ENCODE measurements around the gene FAM222B.

DNA sequence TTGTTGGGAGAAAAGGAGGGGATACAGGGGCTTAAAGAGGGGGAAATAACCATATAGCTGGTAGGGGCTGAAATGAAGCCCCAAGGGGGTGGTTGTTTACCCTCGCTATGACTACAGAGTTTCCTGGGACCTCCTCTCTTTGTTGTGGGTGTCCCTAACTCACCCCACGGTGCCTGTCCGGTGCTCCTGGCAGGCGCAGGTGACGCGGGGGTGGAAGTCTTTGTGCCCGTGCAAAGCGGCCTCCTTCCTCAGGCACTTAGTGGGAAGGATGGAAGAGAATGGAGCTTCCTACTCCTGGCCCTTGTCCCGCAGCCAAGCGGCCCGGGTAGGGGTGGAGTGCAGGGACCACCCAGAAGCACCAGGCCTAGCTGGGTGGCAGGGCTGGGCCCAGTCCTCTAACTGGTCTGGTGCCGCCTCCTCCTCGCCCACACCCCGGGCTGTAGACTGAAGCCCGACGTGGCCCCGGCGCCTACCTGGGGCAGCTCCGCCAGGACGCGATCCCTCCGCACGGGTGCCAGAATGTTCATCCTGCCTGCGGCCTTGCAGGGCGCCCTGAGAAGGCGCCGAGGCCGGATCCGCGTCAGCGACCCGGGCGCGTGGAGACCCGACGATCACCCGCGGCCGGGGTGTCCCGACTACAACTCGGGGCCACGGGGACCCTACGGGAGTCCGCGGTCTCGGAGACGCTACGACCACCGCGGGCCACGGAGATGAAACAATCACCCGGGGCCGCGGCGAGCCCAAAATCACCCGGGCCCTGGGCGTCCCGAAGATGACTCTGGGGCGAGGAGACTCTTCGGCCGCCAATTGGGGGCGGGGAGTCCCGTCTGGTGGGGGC, 125.6 kb downstream of the FAM222B start:
- peak in 1 of 4 donors; percentile 19 for TF ChIP-seq POLR2A (IDR thresholded peaks at IDR 0.05)
- TF ChIP-seq, protein P1, sequence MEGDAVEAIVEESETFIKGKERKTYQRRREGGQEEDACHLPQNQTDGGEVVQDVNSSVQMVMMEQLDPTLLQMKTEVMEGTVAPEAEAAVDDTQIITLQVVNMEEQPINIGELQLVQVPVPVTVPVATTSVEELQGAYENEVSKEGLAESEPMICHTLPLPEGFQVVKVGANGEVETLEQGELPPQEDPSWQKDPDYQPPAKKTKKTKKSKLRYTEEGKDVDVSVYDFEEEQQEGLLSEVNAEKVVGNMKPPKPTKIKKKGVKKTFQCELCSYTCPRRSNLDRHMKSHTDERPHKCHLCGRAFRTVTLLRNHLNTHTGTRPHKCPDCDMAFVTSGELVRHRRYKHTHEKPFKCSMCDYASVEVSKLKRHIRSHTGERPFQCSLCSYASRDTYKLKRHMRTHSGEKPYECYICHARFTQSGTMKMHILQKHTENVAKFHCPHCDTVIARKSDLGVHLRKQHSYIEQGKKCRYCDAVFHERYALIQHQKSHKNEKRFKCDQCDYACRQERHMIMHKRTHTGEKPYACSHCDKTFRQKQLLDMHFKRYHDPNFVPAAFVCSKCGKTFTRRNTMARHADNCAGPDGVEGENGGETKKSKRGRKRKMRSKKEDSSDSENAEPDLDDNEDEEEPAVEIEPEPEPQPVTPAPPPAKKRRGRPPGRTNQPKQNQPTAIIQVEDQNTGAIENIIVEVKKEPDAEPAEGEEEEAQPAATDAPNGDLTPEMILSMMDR (IDR thresholded peaks at IDR 0.05) = no peak
- TF ChIP-seq POLR2AphosphoS5 (IDR thresholded peaks at IDR 0.05) = no peak

All from upper lobe of left lung (tissue), 4 donors.